Neural progenitor cell (in vitro differentiated cells): Measurements from ENCODE around the gene FER.

ENCODE experiments used
- CTCF ChIP-seq: fragments of 200-600 bp; sonication (generic); IDR thresholded peaks from 2 replicates; pipeline ENCODE4 v1.5.1; 2017; ENCODE audit warnings: antibody characterized with exemption, mild to moderate bottlenecking
- EZH2 ChIP-seq: fragments of 200-600 bp; sonication (generic); IDR thresholded peaks from 2 replicates; pipeline ENCODE4 v1.6.1; 2017; ENCODE audit warnings: antibody characterized with exemption, mild to moderate bottlenecking, moderate library complexity

- TF ChIP-seq CTCF (no peak), EZH2 (no peak)
These were observed 256.2 kb downstream of the FER start for GRCh38 chr5:109003928-109004327.
